GM21423 (cell line): Measurements from ENCODE around the gene GCDH.

ENCODE experiments used
- ATAC-seq: cut with Tn5 transposase; IDR thresholded peaks from one replicate; pipeline ENCODE4 v1.9.1; 2021; ENCODE audit warnings: mild to moderate bottlenecking, moderate library complexity; ENCODE audit not compliant: unreplicated experiment

Gene GCDH

GRCh38 chr19:12938779-12939601, 48.0 kb downstream of the GCDH start:
- ATAC-seq = peak; percentile 1

- ATAC-seq = no peak
Observed at GRCh38 chr19:12939975-12940423, 49.0 kb downstream of the GCDH start.

- no peak for ATAC-seq
Observed at GRCh38 chr19:12940897-12941296, 49.9 kb downstream of the GCDH start.

- ATAC-seq = no peak
Observed at GRCh38 chr19:12943437-12944044, 52.6 kb downstream of the GCDH start.

- no peak for ATAC-seq
Observed at GRCh38 chr19:12944104-12944674, 53.2 kb downstream of the GCDH start.

- peak; percentile 67 for ATAC-seq
Observed at GRCh38 chr19:12945479-12946091, 54.6 kb downstream of the GCDH start, which contains the start of gene RAD23A. Gene RAD23A (plus strand): TSS chr19:12945862. CDS start chr19:12945949, 87 bp downstream.

GRCh38 chr19:12946092-12946721, 55.2 kb downstream of the GCDH start:
- peak; percentile 39 for ATAC-seq

GRCh38 chr19:12946731-12947496, 56.0 kb downstream of the GCDH start:
- no peak for ATAC-seq

- no peak for ATAC-seq
Observed at GRCh38 chr19:12947702-12948611, 57.0 kb downstream of the GCDH start.

GRCh38 chr19:12948612-12949362, 57.8 kb downstream of the GCDH start:
- no peak for ATAC-seq
